ENCODE measurements around the gene LETM1.

DNA sequence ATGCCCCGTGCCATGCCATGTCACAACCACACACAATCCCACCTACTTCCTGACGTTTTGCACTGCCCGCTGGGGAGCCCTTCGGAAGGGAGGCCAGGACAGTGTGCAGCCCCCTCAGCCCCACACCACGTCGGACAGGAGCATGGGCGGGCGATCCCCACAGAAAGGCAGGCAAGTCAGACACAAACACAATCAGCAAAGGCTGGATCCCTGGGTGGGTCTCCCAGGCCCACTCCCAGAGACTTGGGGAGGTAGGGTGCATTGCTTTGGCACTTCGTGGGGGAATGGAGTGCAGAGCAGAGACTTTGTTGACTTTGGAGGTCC lies 14.1 kb downstream of the LETM1 start:
- TF ChIP-seq, protein P1, sequence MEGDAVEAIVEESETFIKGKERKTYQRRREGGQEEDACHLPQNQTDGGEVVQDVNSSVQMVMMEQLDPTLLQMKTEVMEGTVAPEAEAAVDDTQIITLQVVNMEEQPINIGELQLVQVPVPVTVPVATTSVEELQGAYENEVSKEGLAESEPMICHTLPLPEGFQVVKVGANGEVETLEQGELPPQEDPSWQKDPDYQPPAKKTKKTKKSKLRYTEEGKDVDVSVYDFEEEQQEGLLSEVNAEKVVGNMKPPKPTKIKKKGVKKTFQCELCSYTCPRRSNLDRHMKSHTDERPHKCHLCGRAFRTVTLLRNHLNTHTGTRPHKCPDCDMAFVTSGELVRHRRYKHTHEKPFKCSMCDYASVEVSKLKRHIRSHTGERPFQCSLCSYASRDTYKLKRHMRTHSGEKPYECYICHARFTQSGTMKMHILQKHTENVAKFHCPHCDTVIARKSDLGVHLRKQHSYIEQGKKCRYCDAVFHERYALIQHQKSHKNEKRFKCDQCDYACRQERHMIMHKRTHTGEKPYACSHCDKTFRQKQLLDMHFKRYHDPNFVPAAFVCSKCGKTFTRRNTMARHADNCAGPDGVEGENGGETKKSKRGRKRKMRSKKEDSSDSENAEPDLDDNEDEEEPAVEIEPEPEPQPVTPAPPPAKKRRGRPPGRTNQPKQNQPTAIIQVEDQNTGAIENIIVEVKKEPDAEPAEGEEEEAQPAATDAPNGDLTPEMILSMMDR (optimal IDR thresholded peaks at IDR 0.05 in 1 of 3, IDR thresholded peaks at IDR 0.05 in 1 of 3, conservative IDR thresholded peaks at IDR 0.05 in 1 of 3; ENCODE audit: extremely low read depth in 1 of 3, insufficient read depth in 2 of 3, low read length in 3 of 3): no peak
- TF ChIP-seq EZH2 (IDR thresholded peaks at IDR 0.05; ENCODE audit: low read length): no peak

Measured in keratinocyte (primary cell).